Endothelial cell (in vitro differentiated cells): ENCODE results near the gene MAK. TPM values are rescaled to one million over a fixed set of nuclear protein-coding genes. Genes with fewer than 3 reads are reported as not detected.
A peak's percentile ranks its signal among the peaks of the same experiment; 100 is the strongest.
"Not testable (repeated sequence)": the region's sequence is repeated elsewhere in the genome, so short reads cannot be mapped to it uniquely, and the experiment has no call there.

Experiments used
- DNase-seq: peaks from one replicate; pipeline ENCODE4 v3.0.0; 2021; ENCODE audit warnings: low spot score
- H3K27ac Mint-ChIP-seq: one replicate; pipeline ENCODE4 v1.8.0; 2021; ENCODE audit warnings: mixed read lengths, inconsistent platforms; ENCODE audit not compliant: unreplicated experiment
- H3K27me3 Mint-ChIP-seq: one replicate; pipeline ENCODE4 v1.8.0; 2021; ENCODE audit warnings: mild to moderate bottlenecking, moderate library complexity, mixed read lengths, inconsistent platforms; ENCODE audit not compliant: unreplicated experiment
- H3K36me3 Mint-ChIP-seq: one replicate; pipeline ENCODE4 v1.8.0; 2021; ENCODE audit warnings: mild to moderate bottlenecking, low read depth, mixed read lengths, inconsistent platforms; ENCODE audit not compliant: unreplicated experiment
- H3K4me1 Mint-ChIP-seq: one replicate; pipeline ENCODE4 v1.8.0; 2021; ENCODE audit warnings: mild to moderate bottlenecking, mixed read lengths, inconsistent platforms; ENCODE audit not compliant: unreplicated experiment
- H3K4me3 Mint-ChIP-seq: one replicate; pipeline ENCODE4 v1.8.0; 2021; ENCODE audit warnings: mild to moderate bottlenecking, mixed read lengths, inconsistent platforms; ENCODE audit not compliant: unreplicated experiment
- H3K9me3 Mint-ChIP-seq: one replicate; pipeline ENCODE4 v1.8.0; 2021; ENCODE audit warnings: mixed read lengths, inconsistent platforms; ENCODE audit not compliant: unreplicated experiment
- total RNA-seq: library from RNA; stranded (reverse); fragmentation: NEBNext Ultra II Directional; extraction: Animal tissue kit (Norgen Biotek cat#: 25700); gene quantifications from one replicate; pipeline ENCODE4 v1.2.1, GENCODE V29; 2021; ENCODE audit not compliant: unreplicated experiment
- TF ChIP-seq, protein P1 (sequence below): fragments of 200-600 bp; sonication (generic); IDR thresholded peaks from one replicate; pipeline ENCODE4 v1.5.0; 2021; ENCODE audit warnings: antibody characterized with exemption; ENCODE audit not compliant: unreplicated experiment

The MAK gene
- total RNA-seq, 1 donor from 2014 or later: not detected

GRCh38 chr6:10883312-10884244, 45.2 kb upstream of the MAK start:
- Mint-ChIP-seq H3K4me3 (no peak overlapping the region), H3K9me3 (no peaks in the 10 kb centered on the region), H3K36me3 (no peaks in the 10 kb centered on the region), H3K4me1 (peaks cover 11% of the 10 kb centered on the region), H3K27ac (no peak overlapping the region), H3K27me3 (peaks cover 19% of the 10 kb centered on the region)
- no peak for DNase-seq
- TF ChIP-seq, protein P1, sequence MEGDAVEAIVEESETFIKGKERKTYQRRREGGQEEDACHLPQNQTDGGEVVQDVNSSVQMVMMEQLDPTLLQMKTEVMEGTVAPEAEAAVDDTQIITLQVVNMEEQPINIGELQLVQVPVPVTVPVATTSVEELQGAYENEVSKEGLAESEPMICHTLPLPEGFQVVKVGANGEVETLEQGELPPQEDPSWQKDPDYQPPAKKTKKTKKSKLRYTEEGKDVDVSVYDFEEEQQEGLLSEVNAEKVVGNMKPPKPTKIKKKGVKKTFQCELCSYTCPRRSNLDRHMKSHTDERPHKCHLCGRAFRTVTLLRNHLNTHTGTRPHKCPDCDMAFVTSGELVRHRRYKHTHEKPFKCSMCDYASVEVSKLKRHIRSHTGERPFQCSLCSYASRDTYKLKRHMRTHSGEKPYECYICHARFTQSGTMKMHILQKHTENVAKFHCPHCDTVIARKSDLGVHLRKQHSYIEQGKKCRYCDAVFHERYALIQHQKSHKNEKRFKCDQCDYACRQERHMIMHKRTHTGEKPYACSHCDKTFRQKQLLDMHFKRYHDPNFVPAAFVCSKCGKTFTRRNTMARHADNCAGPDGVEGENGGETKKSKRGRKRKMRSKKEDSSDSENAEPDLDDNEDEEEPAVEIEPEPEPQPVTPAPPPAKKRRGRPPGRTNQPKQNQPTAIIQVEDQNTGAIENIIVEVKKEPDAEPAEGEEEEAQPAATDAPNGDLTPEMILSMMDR: no peak

GRCh38 chr6:10882657-10883171, 44.4 kb upstream of the MAK start:
- H3K9me3 Mint-ChIP-seq: no peaks in the 10 kb centered on the region
- peak; percentile 31 for DNase-seq
- TF ChIP-seq, protein P1: no peak
- H3K4me1 Mint-ChIP-seq: peaks cover 10% of the 10 kb centered on the region
- H3K36me3 Mint-ChIP-seq: no peaks in the 10 kb centered on the region
- no peak overlapping the region for H3K27ac Mint-ChIP-seq
- peaks cover 19% of the 10 kb centered on the region for H3K27me3 Mint-ChIP-seq
- no peak overlapping the region for H3K4me3 Mint-ChIP-seq

GRCh38 chr6:10882253-10882630, 43.9 kb upstream of the MAK start:
- H3K27ac Mint-ChIP-seq, DNase-seq, H3K9me3 Mint-ChIP-seq, H3K36me3 Mint-ChIP-seq, H3K4me3 Mint-ChIP-seq, H3K4me1 Mint-ChIP-seq: not testable (repeated sequence)
- peaks cover 16% of the 10 kb centered on the region for H3K27me3 Mint-ChIP-seq

DNA sequence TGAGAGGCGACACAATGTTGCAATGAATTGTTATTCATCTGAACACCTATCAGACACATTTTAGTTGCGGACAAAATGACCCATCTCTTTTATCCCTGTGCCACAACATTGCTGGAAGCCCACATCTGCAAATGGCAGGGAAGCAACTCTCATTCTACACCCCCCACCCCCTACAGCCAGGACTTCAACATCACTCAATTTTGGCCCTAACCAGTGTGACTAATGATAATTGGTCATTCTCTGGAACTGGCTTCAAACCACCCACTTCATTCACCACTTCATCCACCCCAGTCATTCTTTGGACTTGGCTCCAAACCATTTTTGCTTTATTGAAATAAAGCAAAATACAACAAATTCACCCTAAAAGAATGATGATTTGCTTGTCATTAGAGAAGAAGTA, 42.0 kb upstream of the MAK start:
- no peak for DNase-seq
- peaks cover 7% of the 10 kb centered on the region for H3K4me1 Mint-ChIP-seq
- TF ChIP-seq, protein P1: no peak
- no peak overlapping the region for H3K27ac Mint-ChIP-seq
- H3K27me3 Mint-ChIP-seq: peaks cover 16% of the 10 kb centered on the region
- no peaks in the 10 kb centered on the region for H3K9me3 Mint-ChIP-seq
- no peaks in the 10 kb centered on the region for H3K36me3 Mint-ChIP-seq
- no peak overlapping the region for H3K4me3 Mint-ChIP-seq

DNA sequence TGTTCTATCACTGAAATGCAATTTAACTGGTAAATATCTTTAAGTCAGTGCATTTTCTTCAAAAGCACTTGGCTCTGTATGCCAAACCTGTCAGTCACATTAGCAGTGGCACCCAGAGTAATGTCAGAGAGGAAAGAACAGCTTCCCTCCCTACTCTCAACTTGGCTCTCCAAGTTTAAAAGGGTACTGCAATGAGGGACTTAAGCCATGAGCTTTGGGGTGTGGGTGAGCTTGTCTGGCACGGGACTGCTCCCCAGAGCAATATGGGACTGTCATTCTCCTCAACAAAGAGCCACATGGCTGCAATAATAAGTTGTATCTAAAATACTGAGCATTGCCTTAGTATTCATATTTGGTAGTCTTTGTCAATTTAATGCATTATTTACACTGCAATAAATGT, 39.5 kb upstream of the MAK start:
- Mint-ChIP-seq H3K9me3 (no peaks in the 10 kb centered on the region), H3K27me3 (peaks cover 12% of the 10 kb centered on the region), H3K4me3 (no peak overlapping the region)

More for the DNA sequence above, 39.5 kb upstream of the MAK start:
- Mint-ChIP-seq H3K36me3 (no peaks in the 10 kb centered on the region), H3K27ac (no peak overlapping the region), H3K4me1 (peaks cover 7% of the 10 kb centered on the region)
- DNase-seq: no peak
- TF ChIP-seq, protein P1: no peak
